Heart left ventricle (tissue), 13 donors: Measurements from ENCODE around the gene PTX4.

Experiments
- POLR2A ChIP-seq, 2 donors: fragments of 450-650 bp; IDR thresholded peaks; one replicate each; pipeline ENCODE4 v1.6.1; 2017; ENCODE audit warnings: antibody characterized with exemption in 2 of 2, mild to moderate bottlenecking in 2 of 2, moderate library complexity in 2 of 2
- TF ChIP-seq, protein P1 (sequence below), 12 donors: fragments of 200-600 bp; sonication (generic) in 4 of 12; IDR thresholded peaks; one replicate each; pipeline versions ENCODE4 v1.5.0 to v1.8.0; 2018 to 2022; ENCODE audit warnings: antibody characterized with exemption in 12 of 12, mild to moderate bottlenecking in 5 of 12
- donor health status: ischemic (EF 13 %, LVEDD 7.1; RV severe dilation, severe dysfunction).
- donor health status: DM: no; HTN: yes; CAD: no.
- donor health status: DM: no; HTN: no; CAD: no.
- donor health status: ischemic (EF 25% LVEDD 6.9; RV normal size, moderate dysfunction).
- donor health status: ischemic (EF 25% LVEDD 5.7; RV mildly dilated, moderate dysfunction).
- donor health status: ischemic (EF 35%, LVEDD 5.7; RV mildly dilated, moderate dysfunction).
- donor health status: nonischemic (EF 11% LVEDD 7.7; RV severe dilation, severe dysfunction).
- donor health status: DM: yes; HTN: yes; CAD: no.
- donor health status: PGD.
- donor health status: ischemic (EF 29% LVEDD 5.4; RV normal size, mild dysfunction).
- donor health status: nonischemic (EF 23%, LVEDD 6.1; RV moderate dilation, normal function).

GRCh38 chr16:1470481-1471251, 18.1 kb downstream of the PTX4 start:
- TF ChIP-seq, protein P1, sequence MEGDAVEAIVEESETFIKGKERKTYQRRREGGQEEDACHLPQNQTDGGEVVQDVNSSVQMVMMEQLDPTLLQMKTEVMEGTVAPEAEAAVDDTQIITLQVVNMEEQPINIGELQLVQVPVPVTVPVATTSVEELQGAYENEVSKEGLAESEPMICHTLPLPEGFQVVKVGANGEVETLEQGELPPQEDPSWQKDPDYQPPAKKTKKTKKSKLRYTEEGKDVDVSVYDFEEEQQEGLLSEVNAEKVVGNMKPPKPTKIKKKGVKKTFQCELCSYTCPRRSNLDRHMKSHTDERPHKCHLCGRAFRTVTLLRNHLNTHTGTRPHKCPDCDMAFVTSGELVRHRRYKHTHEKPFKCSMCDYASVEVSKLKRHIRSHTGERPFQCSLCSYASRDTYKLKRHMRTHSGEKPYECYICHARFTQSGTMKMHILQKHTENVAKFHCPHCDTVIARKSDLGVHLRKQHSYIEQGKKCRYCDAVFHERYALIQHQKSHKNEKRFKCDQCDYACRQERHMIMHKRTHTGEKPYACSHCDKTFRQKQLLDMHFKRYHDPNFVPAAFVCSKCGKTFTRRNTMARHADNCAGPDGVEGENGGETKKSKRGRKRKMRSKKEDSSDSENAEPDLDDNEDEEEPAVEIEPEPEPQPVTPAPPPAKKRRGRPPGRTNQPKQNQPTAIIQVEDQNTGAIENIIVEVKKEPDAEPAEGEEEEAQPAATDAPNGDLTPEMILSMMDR (IDR thresholded peaks at IDR 0.05): no peak
- no peak for TF ChIP-seq POLR2A (IDR thresholded peaks at IDR 0.05)
